Stimulated activated CD8-positive, alpha-beta memory T cell treated with anti-CD3 and anti-CD28 coated beads, Interleukin-12 subunit alpha, Interleukin-12 subunit beta, amount 100 ng/mL, for 24 hours (primary cell): ENCODE measurements around the gene TRH.
"Not testable (repeated sequence)": the region's sequence is repeated elsewhere in the genome, so short reads cannot be mapped to it uniquely, and the experiment has no call there.

Source experiments
- DNase-seq: peaks from one replicate; pipeline ENCODE4 v3.0.0-alpha.2; 2020; ENCODE audit errors: extremely low read depth

TRH gene

GRCh38 chr3:130010556-130010955 lies 36.0 kb downstream of the TRH start:
- DNase-seq: no peak

DNA sequence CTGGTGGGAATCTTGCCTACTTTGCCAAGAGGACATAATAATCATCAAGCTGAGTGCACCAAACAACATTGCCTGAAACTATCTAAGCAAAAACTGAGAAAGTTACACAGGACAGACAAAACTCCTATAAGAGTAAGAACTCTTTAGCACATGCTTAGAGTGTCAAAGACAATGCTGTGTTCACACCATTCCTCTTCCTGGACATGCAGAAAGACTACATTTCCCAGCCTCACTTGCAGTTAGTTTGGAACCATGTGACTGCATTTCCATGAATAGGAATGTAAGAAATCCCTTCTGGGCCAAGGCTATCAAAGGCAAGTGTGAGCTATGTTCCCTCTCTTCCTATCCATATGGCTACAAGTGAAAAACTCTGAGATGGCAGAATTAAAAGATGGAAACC lies 37.6 kb downstream of the TRH start:
- DNase-seq: not testable (repeated sequence)

- not testable (repeated sequence) for DNase-seq
Observed at GRCh38 chr3:130013246-130013645, 38.7 kb downstream of the TRH start.

DNA sequence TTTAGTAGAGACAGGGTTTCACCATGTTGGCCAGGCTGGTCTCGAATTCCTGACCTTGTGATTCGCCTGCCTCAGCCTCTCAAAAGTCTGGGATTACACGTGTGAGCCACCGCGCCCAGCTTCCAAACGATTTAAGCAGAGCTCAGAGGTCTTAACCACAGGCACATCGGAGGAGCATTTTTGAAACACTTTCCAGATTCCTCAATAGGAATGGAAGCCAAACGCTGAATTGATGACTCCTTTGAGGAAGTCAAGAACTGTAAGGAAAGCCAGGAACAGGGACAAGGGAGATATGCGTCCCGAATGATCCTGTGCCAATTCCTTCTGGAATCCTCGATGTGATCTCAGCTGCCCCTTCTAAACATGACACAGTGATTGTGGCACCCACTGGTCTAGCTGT lies 40.0 kb downstream of the TRH start:
- DNase-seq: no peak

- DNase-seq: not testable (repeated sequence)
Observed at GRCh38 chr3:130017661-130018060, 43.1 kb downstream of the TRH start.

DNA sequence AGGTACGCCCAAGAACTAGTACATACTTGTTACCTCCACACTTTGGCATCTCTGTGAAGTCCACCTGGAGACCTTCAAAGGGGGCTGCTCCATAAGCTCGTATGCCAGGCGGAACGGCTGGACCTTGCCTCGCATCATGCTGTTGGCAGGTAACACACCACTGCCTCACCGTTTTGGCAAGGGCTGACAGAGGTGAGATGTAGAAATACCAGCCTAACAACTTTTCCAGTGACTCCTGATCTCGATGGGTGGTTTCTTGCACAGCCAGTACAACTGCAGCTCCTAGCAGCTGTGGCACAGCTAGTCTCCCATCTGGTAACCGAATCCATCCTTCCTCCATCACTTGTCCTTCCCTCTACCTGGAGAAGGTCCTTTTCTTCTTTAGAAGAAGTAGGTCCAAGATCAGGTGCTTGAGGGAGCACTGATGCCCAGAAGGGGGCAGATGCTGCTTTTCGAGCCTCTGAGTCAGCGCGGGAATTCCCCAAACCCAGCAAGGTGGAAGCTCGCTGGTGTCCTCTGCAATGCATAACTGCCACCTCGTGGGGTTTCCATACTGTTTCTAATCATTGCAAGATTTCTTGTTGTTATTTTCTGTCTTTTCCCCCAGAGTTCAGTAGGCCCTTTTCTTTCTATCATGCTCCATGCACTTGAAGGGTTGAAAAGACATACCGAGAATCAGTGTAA lies 51.8 kb downstream of the TRH start:
- not testable (repeated sequence) for DNase-seq

- DNase-seq: not testable (repeated sequence)
Observed at GRCh38 chr3:130027437-130027836, 52.9 kb downstream of the TRH start.
